ENCODE measurements around the gene GPR37L1.

GPR37L1 gene

DNA sequence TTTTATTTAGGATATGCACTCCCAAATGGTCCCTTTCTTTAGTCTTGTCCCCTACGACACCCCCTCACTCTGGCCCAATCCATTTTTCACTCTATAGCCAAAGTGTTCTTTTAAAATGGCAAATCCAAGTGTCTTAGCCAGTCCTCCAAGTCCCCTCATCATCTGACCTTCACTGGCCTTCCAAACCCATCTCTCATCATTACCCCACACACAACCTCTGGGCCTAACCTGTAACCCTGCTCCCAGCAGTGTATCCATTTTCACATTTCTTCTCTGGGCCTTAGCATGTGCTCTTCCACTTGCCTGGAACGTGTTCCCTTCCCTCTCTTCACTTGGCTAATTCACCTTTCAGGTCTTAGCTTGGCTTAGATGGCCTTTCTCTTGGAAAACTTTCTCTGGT lies 28.3 kb downstream of the GPR37L1 start:
- TF ChIP-seq, protein P1, sequence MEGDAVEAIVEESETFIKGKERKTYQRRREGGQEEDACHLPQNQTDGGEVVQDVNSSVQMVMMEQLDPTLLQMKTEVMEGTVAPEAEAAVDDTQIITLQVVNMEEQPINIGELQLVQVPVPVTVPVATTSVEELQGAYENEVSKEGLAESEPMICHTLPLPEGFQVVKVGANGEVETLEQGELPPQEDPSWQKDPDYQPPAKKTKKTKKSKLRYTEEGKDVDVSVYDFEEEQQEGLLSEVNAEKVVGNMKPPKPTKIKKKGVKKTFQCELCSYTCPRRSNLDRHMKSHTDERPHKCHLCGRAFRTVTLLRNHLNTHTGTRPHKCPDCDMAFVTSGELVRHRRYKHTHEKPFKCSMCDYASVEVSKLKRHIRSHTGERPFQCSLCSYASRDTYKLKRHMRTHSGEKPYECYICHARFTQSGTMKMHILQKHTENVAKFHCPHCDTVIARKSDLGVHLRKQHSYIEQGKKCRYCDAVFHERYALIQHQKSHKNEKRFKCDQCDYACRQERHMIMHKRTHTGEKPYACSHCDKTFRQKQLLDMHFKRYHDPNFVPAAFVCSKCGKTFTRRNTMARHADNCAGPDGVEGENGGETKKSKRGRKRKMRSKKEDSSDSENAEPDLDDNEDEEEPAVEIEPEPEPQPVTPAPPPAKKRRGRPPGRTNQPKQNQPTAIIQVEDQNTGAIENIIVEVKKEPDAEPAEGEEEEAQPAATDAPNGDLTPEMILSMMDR (conservative IDR thresholded peaks at IDR 0.05; ENCODE audit: low read depth, low read length): no peak
- Histone ChIP-seq H3K36me3 (ENCODE audit: insufficient read depth) (no peaks in the 10 kb centered on the region), H4K20me1 (ENCODE audit: insufficient read depth) (no peaks in the 10 kb centered on the region), H3K4me1 (ENCODE audit: low read depth, poor library complexity, severe bottlenecking) (peaks cover under 1% of the 10 kb centered on the region), H3K9ac (no peak overlapping the region), H3K27ac (no peak overlapping the region), H2AFZ (ENCODE audit: low read depth) (no peak overlapping the region), H3K27me3 (ENCODE audit: insufficient read depth, low read depth) (no peaks in the 10 kb centered on the region), H3K4me3 (IDR thresholded peaks at IDR 0.05; ENCODE audit: insufficient read depth, low read depth, low read length) (no peak overlapping the region), H3K79me2 (ENCODE audit: insufficient read depth, low read depth) (no peaks in the 10 kb centered on the region), H3K4me2 (no peak overlapping the region)

DNA sequence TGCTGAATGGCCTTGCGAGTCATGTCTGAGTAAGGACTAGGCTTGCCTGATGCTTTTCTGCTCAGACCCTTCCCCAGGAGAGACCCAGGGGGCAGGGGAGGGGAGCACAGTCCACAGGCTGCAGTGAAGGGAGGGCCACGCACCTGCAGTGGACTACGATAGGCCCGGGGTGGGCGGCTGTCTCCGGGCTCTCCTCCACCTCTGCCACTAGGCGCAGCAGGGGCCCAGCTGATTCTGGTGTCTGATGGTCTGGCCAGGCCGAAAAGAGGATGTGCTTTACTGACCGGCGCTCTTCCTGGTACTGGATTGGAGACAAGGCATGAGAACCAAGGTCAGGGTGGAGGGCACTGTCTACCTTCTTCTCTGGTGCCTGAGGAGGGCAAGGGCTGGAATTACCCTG lies 29.7 kb downstream of the GPR37L1 start:
- Histone ChIP-seq H3K4me3 (IDR thresholded peaks at IDR 0.05; ENCODE audit: insufficient read depth, low read depth, low read length) (no peak overlapping the region), H3K27ac (no peak overlapping the region), H2AFZ (ENCODE audit: low read depth) (no peak overlapping the region), H3K4me2 (no peak overlapping the region), H3K79me2 (ENCODE audit: insufficient read depth, low read depth) (no peaks in the 10 kb centered on the region), H3K36me3 (ENCODE audit: insufficient read depth) (no peaks in the 10 kb centered on the region), H4K20me1 (ENCODE audit: insufficient read depth) (no peaks in the 10 kb centered on the region), H3K9ac (no peak overlapping the region), H3K27me3 (ENCODE audit: insufficient read depth, low read depth) (no peaks in the 10 kb centered on the region), H3K4me1 (ENCODE audit: low read depth, poor library complexity, severe bottlenecking) (no peaks in the 10 kb centered on the region)
- TF ChIP-seq, protein P1 (conservative IDR thresholded peaks at IDR 0.05; ENCODE audit: low read depth, low read length): no peak

DNA sequence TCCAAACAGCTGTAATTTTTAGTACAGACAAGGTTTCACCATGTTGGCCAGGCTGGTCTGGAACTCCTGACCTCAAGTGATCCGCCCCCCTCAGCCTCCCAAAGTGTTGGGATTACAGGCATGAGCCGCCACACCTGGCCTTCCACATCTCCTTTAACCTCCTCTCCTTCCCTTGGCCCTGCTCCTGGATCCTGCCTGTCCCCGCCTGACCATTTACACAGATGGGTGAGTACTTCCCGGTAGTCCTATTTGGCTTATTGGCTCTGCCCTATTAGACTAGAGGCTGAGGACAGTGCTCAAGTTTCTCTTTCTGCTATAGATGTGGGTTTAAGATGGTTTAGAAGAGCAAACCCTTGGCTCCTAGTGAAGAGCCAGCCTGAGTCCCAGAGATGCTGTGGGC lies 30.6 kb downstream of the GPR37L1 start:
- Histone ChIP-seq H3K4me1 (ENCODE audit: low read depth, poor library complexity, severe bottlenecking) (no peaks in the 10 kb centered on the region), H3K36me3 (ENCODE audit: insufficient read depth) (no peaks in the 10 kb centered on the region), H3K9ac (no peak overlapping the region), H3K27me3 (ENCODE audit: insufficient read depth, low read depth) (no peaks in the 10 kb centered on the region), H4K20me1 (ENCODE audit: insufficient read depth) (no peaks in the 10 kb centered on the region), H3K4me2 (no peak overlapping the region), H3K79me2 (ENCODE audit: insufficient read depth, low read depth) (no peaks in the 10 kb centered on the region), H3K4me3 (IDR thresholded peaks at IDR 0.05; ENCODE audit: insufficient read depth, low read depth, low read length) (no peak overlapping the region), H2AFZ (ENCODE audit: low read depth) (no peak overlapping the region), H3K27ac (no peak overlapping the region)
- TF ChIP-seq, protein P1 (conservative IDR thresholded peaks at IDR 0.05; ENCODE audit: low read depth, low read length): no peak

DNA sequence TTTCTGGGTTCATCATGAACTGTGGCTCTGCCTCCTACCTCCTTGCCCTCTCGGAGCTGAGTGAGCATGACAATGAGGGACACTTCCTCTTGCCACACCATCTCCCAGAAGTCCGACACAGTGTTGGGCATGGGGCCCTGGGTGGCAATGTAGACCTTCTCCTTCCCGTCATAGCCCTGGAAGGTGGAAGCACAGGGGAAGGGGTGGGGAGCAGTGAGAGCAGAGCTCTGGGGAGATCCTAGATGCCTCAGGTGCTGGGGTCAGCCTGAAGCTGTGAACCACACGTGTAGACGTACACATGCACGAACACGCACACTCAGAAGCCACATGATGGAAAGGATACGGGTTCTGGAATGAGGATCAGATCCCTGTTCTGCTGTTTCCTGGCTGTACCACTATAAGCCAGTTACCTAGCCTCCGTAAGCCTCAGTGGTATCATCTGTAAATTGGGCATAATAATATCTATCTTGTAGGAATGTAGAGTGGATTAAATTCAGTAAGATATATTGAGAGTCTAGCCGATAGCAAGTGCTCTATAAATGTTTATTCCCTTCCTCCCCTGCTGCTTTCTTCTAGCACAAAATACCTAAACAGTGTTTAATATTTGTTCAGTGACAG lies 31.5 kb downstream of the GPR37L1 start:
- H3K9ac ChIP-seq: no peak overlapping the region
- no peaks in the 10 kb centered on the region for H3K27me3 ChIP-seq (ENCODE audit: insufficient read depth, low read depth)
- no peak overlapping the region for H3K4me2 ChIP-seq
- H4K20me1 ChIP-seq (ENCODE audit: insufficient read depth): no peaks in the 10 kb centered on the region
- no peak overlapping the region for H3K27ac ChIP-seq
- no peaks in the 10 kb centered on the region for H3K36me3 ChIP-seq (ENCODE audit: insufficient read depth)
- no peaks in the 10 kb centered on the region for H3K79me2 ChIP-seq (ENCODE audit: insufficient read depth, low read depth)
- TF ChIP-seq, protein P1 (conservative IDR thresholded peaks at IDR 0.05; ENCODE audit: low read depth, low read length): no peak
- 0 out of 2 replicates have a peak overlapping the region, but pooled peaks have one; percentile 6 for H2AFZ ChIP-seq (ENCODE audit: low read depth)
- H3K4me3 ChIP-seq (IDR thresholded peaks at IDR 0.05; ENCODE audit: insufficient read depth, low read depth, low read length): no peak overlapping the region
- H3K4me1 ChIP-seq (ENCODE audit: low read depth, poor library complexity, severe bottlenecking): no peaks in the 10 kb centered on the region

Measured in KMS-11 (cell line).